Mesodermal cell (in vitro differentiated cells): ENCODE measurements around the gene TSTD2. TPM values are rescaled to one million over a fixed set of nuclear protein-coding genes. Genes with fewer than 3 reads are reported as not detected.

Experiments
- H3K27ac ChIP-seq: 2 replicates; pipeline ENCODE4 v1.7.0; 2013; ENCODE audit warnings: mild to moderate bottlenecking, low read depth, low read length, moderate library complexity; ENCODE audit not compliant: severe bottlenecking
- H3K36me3 ChIP-seq: 2 replicates; pipeline ENCODE4 v1.7.1; 2013; ENCODE audit warnings: mild to moderate bottlenecking, low read length, moderate library complexity; ENCODE audit not compliant: control insufficient read depth, insufficient read depth
- H3K4me1 ChIP-seq: one replicate; pipeline ENCODE4 v1.7.1; 2013; ENCODE audit warnings: mild to moderate bottlenecking, low read length; ENCODE audit not compliant: insufficient read depth, control insufficient read depth, poor library complexity, severe bottlenecking
- H3K4me3 ChIP-seq: 2 replicates; pipeline ENCODE4 v1.7.0; 2013; ENCODE audit warnings: low read length, control low read depth, mild to moderate bottlenecking; ENCODE audit not compliant: insufficient read depth, poor library complexity, severe bottlenecking; ENCODE audit errors: extremely low read depth
- H3K9me3 ChIP-seq: 2 replicates; pipeline ENCODE4 v1.7.1; 2013; ENCODE audit warnings: mild to moderate bottlenecking, low read length, moderate library complexity; ENCODE audit not compliant: control insufficient read depth
- WGBS, 2 experiments: methylation state at CpG; one replicate each; pipeline ENCODE4 v1.1.5; 2013; ENCODE audit warnings: missing lambda C conversion rate in 2 of 2; ENCODE audit not compliant: insufficient coverage in 2 of 2; 5-methylcytosine and 5-hydroxymethylcytosine counted together
- polyA plus RNA-seq, 2 experiments: library from polyadenylated mRNA; stranded (reverse); fragments of 50-300 nt; gene quantifications; one replicate each; pipeline ENCODE4 v1.2.3, GENCODE V29; 2013

The TSTD2 gene
- polyA plus RNA-seq (2013, experiment 1 of 2) = 17.4 TPM
- 15.0 TPM for polyA plus RNA-seq (2013, experiment 2 of 2)

GRCh38 chr9:97632985-97633858 lies at the start of gene TSTD2, which contains the start of gene NCBP1:
Gene TSTD2, minus strand, starts transcription at chr9:97633368. Its CDS starts 5,806 bp downstream, at chr9:97627562.
Gene NCBP1, plus strand, starts transcription at chr9:97633821. Its CDS starts 61 bp downstream, at chr9:97633882.
- Histone ChIP-seq H3K36me3 (peaks cover 4% of the 10 kb centered on the region), H3K4me1 (no peaks in the 10 kb centered on the region), H3K4me3 (peak within 1 kb of the TSS; percentile 71), H3K9me3 (no peaks in the 10 kb centered on the region), H3K27ac (peak within 1 kb of the TSS; percentile 100)
- WGBS, 2 experiments = 0 to 1% methylated on average over 71 to 73 of the region's 83 CpGs

- 100% methylated on average over 1 of the region's 1 CpG; no CpG with 5 or more reads in 1 of the 2 experiments for WGBS, 2 experiments
- no peak overlapping the region for H3K4me3 ChIP-seq
Measured at GRCh38 chr9:97682242-97682641, 49.1 kb upstream of the TSTD2 start.

DNA sequence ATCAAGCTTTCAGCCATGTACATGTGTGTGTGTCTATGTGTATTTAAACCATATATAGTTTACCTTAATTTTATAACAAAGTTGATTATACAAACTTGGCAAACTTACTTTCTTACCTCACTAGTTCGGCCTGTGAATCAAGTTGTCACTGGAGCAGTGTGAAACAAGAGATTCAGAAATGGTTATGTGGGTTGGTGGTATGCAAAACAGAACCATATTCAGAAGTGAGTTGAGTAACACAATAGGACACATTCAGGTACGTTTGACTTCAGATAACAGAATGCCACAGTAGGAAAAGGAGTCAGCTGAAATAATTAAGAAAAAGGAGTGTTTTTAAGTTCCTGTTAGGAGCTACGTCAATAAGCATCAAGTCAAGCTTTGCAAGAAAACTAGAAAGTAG lies 42.5 kb upstream of the TSTD2 start:
- H3K4me1 ChIP-seq = no peaks in the 10 kb centered on the region
- 80 to 82% methylated on average over 1 to 2 of the region's 3 CpGs for WGBS, 2 experiments
- H3K36me3 ChIP-seq = peaks cover 79% of the 10 kb centered on the region
- H3K4me3 ChIP-seq = no peak overlapping the region
- no peak overlapping the region for H3K27ac ChIP-seq
- H3K9me3 ChIP-seq = no peaks in the 10 kb centered on the region

More at GRCh38 chr9:97682242-97682641, 49.1 kb upstream of the TSTD2 start:
- Histone ChIP-seq H3K4me1 (no peaks in the 10 kb centered on the region), H3K27ac (no peak overlapping the region), H3K36me3 (peaks cover 57% of the 10 kb centered on the region), H3K9me3 (no peaks in the 10 kb centered on the region)

DNA sequence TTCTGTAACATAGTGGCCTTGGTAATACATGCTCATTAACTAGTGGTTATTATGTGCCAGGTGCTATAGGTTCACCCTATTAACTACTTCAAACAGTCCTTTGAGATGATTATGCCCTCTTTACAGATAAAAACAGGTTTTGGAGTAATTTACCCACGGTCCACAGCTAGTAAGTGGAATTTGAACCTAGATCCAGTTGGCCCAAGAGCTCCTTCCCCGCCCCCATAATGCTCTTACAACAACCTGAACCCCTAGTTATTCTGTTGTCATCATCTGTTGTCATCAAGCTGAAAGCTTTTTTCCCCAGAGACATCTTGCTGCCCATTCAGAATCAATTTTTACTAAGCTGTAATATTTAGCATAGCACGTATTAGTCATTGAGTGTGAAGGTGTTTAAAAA lies 40.8 kb upstream of the TSTD2 start:
- 86 to 90% methylated on average over 1 to 2 of the region's 3 CpGs for WGBS, 2 experiments
- H3K4me3 ChIP-seq = no peak overlapping the region
- H3K4me1 ChIP-seq = no peaks in the 10 kb centered on the region
- no peaks in the 10 kb centered on the region for H3K9me3 ChIP-seq
- H3K36me3 ChIP-seq = peaks cover 87% of the 10 kb centered on the region
- no peak overlapping the region for H3K27ac ChIP-seq

DNA sequence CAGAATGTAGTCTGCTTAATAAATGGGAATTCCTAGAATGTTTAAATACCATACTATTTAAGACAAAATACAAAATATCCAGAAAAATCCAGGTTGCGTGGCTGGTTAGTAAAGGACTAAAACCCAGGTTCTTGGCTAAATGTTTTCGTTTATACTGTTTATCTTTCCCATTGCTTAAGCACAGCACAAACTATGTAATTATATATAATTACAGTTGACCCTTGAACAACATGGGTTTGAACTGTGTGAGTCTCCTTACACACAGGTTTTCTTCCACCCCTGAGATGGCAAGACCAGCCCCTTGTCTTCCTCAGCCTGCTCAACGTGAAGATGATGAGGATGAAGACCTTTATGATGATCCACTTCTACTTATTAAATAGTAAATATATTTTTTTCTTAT lies 39.2 kb upstream of the TSTD2 start:
- no CpG with 5 or more reads among the region's 3 CpGs for WGBS, 2 experiments

GRCh38 chr9:97670586-97670985 lies 37.4 kb upstream of the TSTD2 start:
- Histone ChIP-seq H3K4me3 (no peak overlapping the region), H3K9me3 (no peaks in the 10 kb centered on the region), H3K27ac (no peak overlapping the region), H3K36me3 (peaks cover 91% of the 10 kb centered on the region), H3K4me1 (no peaks in the 10 kb centered on the region)
- 93% methylated on average over 3 of the region's 3 CpGs for WGBS, 2 experiments

More for the DNA sequence above, 39.2 kb upstream of the TSTD2 start:
- Histone ChIP-seq H3K4me3 (no peak overlapping the region), H3K27ac (no peak overlapping the region), H3K9me3 (no peaks in the 10 kb centered on the region), H3K4me1 (no peaks in the 10 kb centered on the region), H3K36me3 (peaks cover 91% of the 10 kb centered on the region)

- Histone ChIP-seq H3K4me3 (no peak overlapping the region), H3K4me1 (no peaks in the 10 kb centered on the region), H3K36me3 (peaks cover 89% of the 10 kb centered on the region), H3K27ac (no peak overlapping the region), H3K9me3 (no peaks in the 10 kb centered on the region)
- 95 to 100% methylated on average over 2 of the region's 3 CpGs for WGBS, 2 experiments
Measured at GRCh38 chr9:97668485-97668884, 35.3 kb upstream of the TSTD2 start.

- WGBS, 2 experiments = no CpG with 5 or more reads among the region's 5 CpGs
- H3K36me3 ChIP-seq = peaks cover 84% of the 10 kb centered on the region
- H3K4me3 ChIP-seq = no peak overlapping the region
- H3K4me1 ChIP-seq = no peaks in the 10 kb centered on the region
- H3K9me3 ChIP-seq = no peaks in the 10 kb centered on the region
- no peak overlapping the region for H3K27ac ChIP-seq
Measured at GRCh38 chr9:97666907-97667686, 33.9 kb upstream of the TSTD2 start.

DNA sequence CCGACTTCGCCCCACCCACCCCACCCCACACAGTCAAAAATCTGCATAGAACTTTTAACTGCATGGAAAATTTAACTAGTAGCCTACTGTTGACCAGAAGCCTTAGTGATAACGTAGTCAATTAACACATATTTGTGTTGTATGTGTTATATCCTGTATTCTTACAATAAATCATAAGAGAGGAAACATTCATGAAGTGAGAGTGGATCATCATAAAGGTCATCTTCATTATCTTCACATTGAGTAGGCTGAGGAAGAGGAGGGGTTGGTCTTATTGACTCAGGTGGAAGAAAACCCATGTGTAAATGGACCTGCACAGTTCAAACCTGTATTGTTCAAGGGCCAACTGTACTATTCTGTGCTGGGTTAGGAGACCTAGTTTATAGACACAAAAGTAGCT lies 32.6 kb upstream of the TSTD2 start:
- peaks cover 84% of the 10 kb centered on the region for H3K36me3 ChIP-seq
- WGBS, 2 experiments = no CpG with 5 or more reads among the region's 3 CpGs
- H3K27ac ChIP-seq = no peak overlapping the region
- H3K9me3 ChIP-seq = no peaks in the 10 kb centered on the region
- H3K4me3 ChIP-seq = no peak overlapping the region
- no peaks in the 10 kb centered on the region for H3K4me1 ChIP-seq

- H3K27ac ChIP-seq = no peak overlapping the region
- H3K36me3 ChIP-seq = peaks cover 83% of the 10 kb centered on the region
- H3K4me3 ChIP-seq = no peak overlapping the region
- no peaks in the 10 kb centered on the region for H3K4me1 ChIP-seq
- WGBS, 2 experiments = no CpG with 5 or more reads among the region's 2 CpGs
- no peaks in the 10 kb centered on the region for H3K9me3 ChIP-seq
Measured at GRCh38 chr9:97660847-97661246, 27.7 kb upstream of the TSTD2 start.
